ENCODE data around the gene VSIG2. TPM values are rescaled to one million over a fixed set of nuclear protein-coding genes. Genes with fewer than 3 reads are reported as not detected.
A peak's percentile ranks its signal among the peaks of the same experiment; 100 is the strongest.

Gene VSIG2
- total RNA-seq, 1 donor from 2014 or later, result 2.6 TPM

GRCh38 chr11:124762624-124763155, 10.6 kb upstream of the VSIG2 start:
- Mint-ChIP-seq H3K27me3 (peaks cover 41% of the 10 kb centered on the region), H3K27ac (no peak overlapping the region), H3K4me1 (ENCODE audit: low read depth) (peaks cover 17% of the 10 kb centered on the region), H3K9me3 (ENCODE audit: low read depth) (no peaks in the 10 kb centered on the region), H3K4me3 (ENCODE audit: low read depth) (peak overlapping the region; percentile 85), H3K36me3 (ENCODE audit: insufficient read depth) (peaks cover 3% of the 10 kb centered on the region)
- DNase-seq (ENCODE audit: low spot score, unreplicated experiment), result no peak
- TF ChIP-seq CTCF (IDR thresholded peaks at IDR 0.05; ENCODE audit: unreplicated experiment), result no peak

GRCh38 chr11:124762105-124762623, 10.1 kb upstream of the VSIG2 start, which contains the start of gene ESAM:
Gene ESAM (minus strand): TSS chr11:124762290. CDS start chr11:124762154, 136 bp downstream.
- Mint-ChIP-seq H3K36me3 (ENCODE audit: insufficient read depth) (peaks cover 3% of the 10 kb centered on the region), H3K4me3 (ENCODE audit: low read depth) (peak within 1 kb of the TSS; percentile 85), H3K27ac (peak within 1 kb of the TSS; percentile 80), H3K4me1 (ENCODE audit: low read depth) (peaks cover 17% of the 10 kb centered on the region), H3K9me3 (ENCODE audit: low read depth) (no peaks in the 10 kb centered on the region), H3K27me3 (peaks cover 45% of the 10 kb centered on the region)
- no peak for DNase-seq (ENCODE audit: low spot score, unreplicated experiment)
- TF ChIP-seq CTCF (IDR thresholded peaks at IDR 0.05; ENCODE audit: unreplicated experiment), result no peak

GRCh38 chr11:124761301-124762104, 9.4 kb upstream of the VSIG2 start:
- TF ChIP-seq CTCF (IDR thresholded peaks at IDR 0.05; ENCODE audit: unreplicated experiment), result no peak
- Mint-ChIP-seq H3K9me3 (ENCODE audit: low read depth) (no peaks in the 10 kb centered on the region), H3K4me1 (ENCODE audit: low read depth) (peaks cover 17% of the 10 kb centered on the region), H3K27me3 (peaks cover 52% of the 10 kb centered on the region), H3K36me3 (ENCODE audit: insufficient read depth) (peaks cover 3% of the 10 kb centered on the region), H3K27ac (no peak overlapping the region), H3K4me3 (ENCODE audit: low read depth) (no peak overlapping the region)
- no peak for DNase-seq (ENCODE audit: low spot score, unreplicated experiment)

- DNase-seq (ENCODE audit: low spot score, unreplicated experiment), result no peak
- peaks cover 57% of the 10 kb centered on the region for H3K27me3 Mint-ChIP-seq
- no peaks in the 10 kb centered on the region for H3K9me3 Mint-ChIP-seq (ENCODE audit: low read depth)
- no peak for TF ChIP-seq CTCF (IDR thresholded peaks at IDR 0.05; ENCODE audit: unreplicated experiment)
- no peak overlapping the region for H3K27ac Mint-ChIP-seq
- H3K4me3 Mint-ChIP-seq (ENCODE audit: low read depth), result peak overlapping the region; percentile 14
- no peaks in the 10 kb centered on the region for H3K36me3 Mint-ChIP-seq (ENCODE audit: insufficient read depth)
- peaks cover 17% of the 10 kb centered on the region for H3K4me1 Mint-ChIP-seq (ENCODE audit: low read depth)
Observed at GRCh38 chr11:124760806-124761205, 8.8 kb upstream of the VSIG2 start.

- peak overlapping the region; percentile 37 for H3K4me3 Mint-ChIP-seq (ENCODE audit: low read depth)
- H3K27me3 Mint-ChIP-seq, result peaks cover 57% of the 10 kb centered on the region
- no peaks in the 10 kb centered on the region for H3K36me3 Mint-ChIP-seq (ENCODE audit: insufficient read depth)
- TF ChIP-seq CTCF (IDR thresholded peaks at IDR 0.05; ENCODE audit: unreplicated experiment), result no peak
- DNase-seq (ENCODE audit: low spot score, unreplicated experiment), result no peak
- peaks cover 17% of the 10 kb centered on the region for H3K4me1 Mint-ChIP-seq (ENCODE audit: low read depth)
- no peak overlapping the region for H3K27ac Mint-ChIP-seq
- H3K9me3 Mint-ChIP-seq (ENCODE audit: low read depth), result no peaks in the 10 kb centered on the region
Observed at GRCh38 chr11:124760205-124760652, 8.2 kb upstream of the VSIG2 start.
